AG09319 (cell line): ENCODE results near the gene DENND2A.
"Not testable (repeated sequence)": the region's sequence is repeated elsewhere in the genome, so short reads cannot be mapped to it uniquely, and the experiment has no call there.

Experiments used
- DNase-seq: peaks from one replicate; pipeline ENCODE4 v3.0.0-alpha.2; 2010; ENCODE audit warnings: low read depth; ENCODE audit errors: extremely low read depth
- CTCF ChIP-seq: IDR thresholded peaks from 2 replicates; pipeline ENCODE4 v1.5.1; 2011; ENCODE audit warnings: low read depth, mild to moderate bottlenecking, inconsistent platforms, low read length, moderate library complexity

DENND2A gene

GRCh38 chr7:140631602-140632001, 9.0 kb downstream of the DENND2A start:
- TF ChIP-seq CTCF, result no peak
- DNase-seq, result no peak

- no peak for TF ChIP-seq CTCF
- DNase-seq, result no peak
Measured at GRCh38 chr7:140631021-140631420, 9.6 kb downstream of the DENND2A start.

- DNase-seq, result peak; percentile 80
- TF ChIP-seq CTCF, result no peak
Measured at GRCh38 chr7:140625908-140626868, 14.4 kb downstream of the DENND2A start.

- DNase-seq, result not testable (repeated sequence)
Measured at GRCh38 chr7:140625192-140625558, 15.4 kb downstream of the DENND2A start.

GRCh38 chr7:140624392-140625191, 16.0 kb downstream of the DENND2A start:
- no peak for TF ChIP-seq CTCF
- DNase-seq, result no peak

- DNase-seq, result no peak
- no peak for TF ChIP-seq CTCF
Measured at GRCh38 chr7:140623980-140624379, 16.6 kb downstream of the DENND2A start.

GRCh38 chr7:140621401-140622021, 19.1 kb downstream of the DENND2A start:
- no peak for TF ChIP-seq CTCF
- no peak for DNase-seq

GRCh38 chr7:140619915-140620510, 20.6 kb downstream of the DENND2A start:
- not testable (repeated sequence) for DNase-seq
